Measurements from ENCODE around the gene PAX5.

The PAX5 gene

GRCh38 chr9:36902080-36902716, 131.9 kb downstream of the PAX5 start:
- DNase-seq (ENCODE audit: low read depth in 2 of 2), result no peak

GRCh38 chr9:36901528-36901927, 132.5 kb downstream of the PAX5 start:
- DNase-seq (ENCODE audit: low read depth in 2 of 2), result no peak

DNA sequence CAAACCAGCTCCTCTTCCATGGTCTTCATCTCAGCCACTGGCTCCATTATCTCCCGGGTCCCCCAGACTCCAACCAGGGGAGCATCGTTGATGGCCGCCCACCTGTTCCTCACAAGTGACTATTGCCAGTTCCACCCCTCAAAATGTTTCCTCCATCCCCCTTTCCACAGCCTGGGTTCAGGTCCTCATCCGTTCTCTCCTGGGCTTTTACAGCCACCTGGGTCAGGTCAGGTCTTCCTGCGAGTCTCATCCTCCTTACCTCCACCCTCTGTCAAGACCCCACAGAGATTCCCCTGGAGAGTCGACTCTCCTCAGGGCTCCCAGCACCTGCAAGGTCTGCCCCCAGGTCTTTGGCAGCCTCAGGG, 133.2 kb downstream of the PAX5 start:
- no peak for DNase-seq (ENCODE audit: low read depth in 2 of 2)

GRCh38 chr9:36900136-36900855, 133.8 kb downstream of the PAX5 start:
- no peak for DNase-seq (ENCODE audit: low read depth in 2 of 2)

GRCh38 chr9:36899406-36899805, 134.7 kb downstream of the PAX5 start:
- DNase-seq (ENCODE audit: low read depth in 2 of 2), result no peak

DNA sequence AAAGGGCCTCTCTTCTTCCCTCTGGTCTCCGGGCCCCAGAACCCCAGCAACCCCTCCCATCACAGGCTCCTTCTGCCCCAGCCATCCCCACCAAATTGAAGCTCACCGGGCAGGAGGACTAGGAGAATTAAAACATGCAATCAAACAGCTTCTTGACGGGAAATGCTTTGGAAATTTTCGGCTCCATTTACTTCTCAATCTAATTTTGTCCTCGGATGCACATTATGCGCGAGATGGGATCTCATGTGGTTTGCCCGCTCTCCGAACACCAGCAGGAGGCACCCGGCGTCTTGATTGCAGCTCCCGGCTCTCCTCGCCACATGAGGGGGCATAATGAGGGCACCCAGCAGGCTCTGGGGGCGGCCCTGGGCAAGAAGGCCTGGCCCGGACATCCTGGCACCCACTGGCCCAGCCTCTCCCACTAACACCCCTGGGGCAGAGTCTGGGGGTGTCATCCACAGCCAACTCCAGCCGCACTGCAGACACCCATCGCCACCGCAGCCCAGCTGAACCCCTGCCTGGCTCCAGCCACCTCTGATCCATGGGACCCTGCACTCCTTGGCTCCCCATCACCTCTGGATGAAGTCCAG, 135.5 kb downstream of the PAX5 start:
- DNase-seq (ENCODE audit: low read depth in 2 of 2), result no peak

- no peak for DNase-seq (ENCODE audit: low read depth in 2 of 2)
These were observed 136.6 kb downstream of the PAX5 start for GRCh38 chr9:36897478-36897877.

DNA sequence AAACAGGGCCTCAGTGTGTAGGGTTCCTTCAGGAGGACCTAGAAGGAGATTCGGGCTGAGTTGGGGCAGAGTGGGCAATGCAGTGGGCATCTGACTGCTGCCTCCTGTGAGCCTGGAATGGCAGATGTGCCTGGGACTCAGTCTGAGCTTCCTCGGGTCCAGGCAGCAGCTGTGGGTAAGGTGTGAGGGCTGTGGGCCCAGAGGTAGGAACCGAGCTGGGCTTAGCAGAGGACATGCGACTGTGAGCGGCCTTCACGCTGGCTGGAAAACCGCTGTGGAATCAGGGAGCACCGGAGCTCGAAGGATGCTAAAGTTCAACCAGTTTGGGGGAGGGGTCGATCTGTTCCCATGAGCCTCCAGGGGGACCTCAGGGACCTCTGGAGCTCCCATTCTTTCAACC, 137.0 kb downstream of the PAX5 start:
- DNase-seq (ENCODE audit: low read depth in 2 of 2), result no peak

DNA sequence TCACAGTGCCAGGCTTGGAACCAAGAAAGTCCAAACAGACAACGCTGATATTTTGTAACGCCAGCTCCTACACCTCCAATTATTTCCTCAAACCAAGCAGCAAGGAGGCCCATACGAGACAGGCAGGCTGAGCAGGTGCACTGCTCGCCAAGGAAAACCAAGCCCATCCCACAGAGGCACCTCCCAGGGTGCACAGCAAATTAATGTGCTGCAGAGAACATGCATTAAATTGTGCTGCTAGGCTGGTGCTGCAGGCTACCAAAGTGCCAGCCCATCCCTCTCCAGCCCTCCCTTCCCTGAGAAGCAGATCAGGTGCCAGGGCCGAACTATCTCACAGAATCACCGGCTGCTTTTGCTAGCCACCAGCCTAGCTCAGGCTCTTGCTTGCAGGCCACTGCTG, 137.8 kb downstream of the PAX5 start:
- no peak for DNase-seq (ENCODE audit: low read depth in 2 of 2)

DNA sequence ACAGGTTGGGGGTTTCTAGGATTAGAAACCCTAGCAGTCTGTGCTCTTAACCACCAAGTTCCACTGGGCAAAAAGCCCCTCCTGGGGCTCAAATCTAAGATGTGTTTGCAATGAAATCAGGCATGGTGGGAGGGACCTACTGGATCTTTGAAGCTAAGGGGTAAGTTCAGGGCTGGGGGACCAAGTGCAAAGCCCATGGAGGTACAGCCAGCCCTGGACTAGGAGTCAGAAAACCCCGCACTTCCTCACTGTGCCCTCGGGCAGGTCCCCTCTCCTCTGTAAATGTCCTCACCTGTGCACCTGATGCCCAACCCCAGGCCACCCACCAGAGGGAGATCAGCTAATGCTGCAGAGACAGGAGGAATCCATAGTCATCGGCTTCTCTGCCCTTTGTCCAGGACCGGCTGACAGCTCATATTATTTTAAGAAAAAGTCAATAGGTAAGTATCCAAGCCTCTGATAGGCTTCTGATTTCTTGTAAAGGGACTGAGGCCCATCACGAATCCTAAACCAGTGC, 138.3 kb downstream of the PAX5 start:
- no peak for DNase-seq (ENCODE audit: low read depth in 2 of 2)

GRCh38 chr9:36894695-36895310, 139.3 kb downstream of the PAX5 start:
- no peak for DNase-seq (ENCODE audit: low read depth in 2 of 2)

DNA sequence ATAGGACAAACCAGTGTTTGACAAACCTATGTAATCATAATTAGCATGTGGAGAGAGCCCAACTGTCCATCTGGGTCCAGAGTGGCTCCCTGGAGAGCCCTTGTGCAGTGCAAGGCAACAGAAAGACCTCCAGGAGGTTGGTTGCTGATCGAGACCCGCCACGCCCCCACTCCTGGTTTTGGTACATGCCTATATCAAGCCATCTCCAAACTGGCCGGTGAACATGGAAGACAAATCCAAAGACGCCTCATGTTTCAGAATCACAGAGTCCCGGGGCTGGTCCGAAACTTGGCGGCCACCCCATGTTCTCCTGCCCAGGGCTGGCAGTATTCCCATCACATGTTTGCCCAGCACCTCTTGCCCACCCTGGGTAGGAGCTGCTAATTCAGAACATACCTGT, 140.2 kb downstream of the PAX5 start:
- DNase-seq (ENCODE audit: low read depth in 2 of 2), result no peak

DNA sequence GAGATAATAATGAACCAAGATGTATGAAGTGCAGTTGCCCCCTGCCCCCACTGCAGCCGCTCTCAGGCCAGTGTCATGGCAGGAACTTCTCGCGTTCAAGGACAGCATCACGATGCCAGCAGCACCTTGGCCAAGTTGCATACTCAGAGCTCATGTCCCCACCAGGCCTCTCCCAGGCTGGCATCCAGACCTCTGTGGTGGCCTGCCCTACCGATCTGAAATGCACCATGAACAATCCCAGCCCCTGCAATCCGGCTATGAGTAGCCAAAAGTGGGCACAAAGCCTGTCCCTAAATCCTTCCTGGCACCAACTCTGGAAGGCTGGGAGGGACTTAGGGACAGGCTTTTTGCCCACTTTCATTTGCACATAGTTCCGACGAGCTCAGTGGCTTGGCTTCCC, 140.9 kb downstream of the PAX5 start:
- no peak for DNase-seq (ENCODE audit: low read depth in 2 of 2)

- no peak for DNase-seq (ENCODE audit: low read depth in 2 of 2)
These were observed 141.8 kb downstream of the PAX5 start for GRCh38 chr9:36892279-36892678.

DNA sequence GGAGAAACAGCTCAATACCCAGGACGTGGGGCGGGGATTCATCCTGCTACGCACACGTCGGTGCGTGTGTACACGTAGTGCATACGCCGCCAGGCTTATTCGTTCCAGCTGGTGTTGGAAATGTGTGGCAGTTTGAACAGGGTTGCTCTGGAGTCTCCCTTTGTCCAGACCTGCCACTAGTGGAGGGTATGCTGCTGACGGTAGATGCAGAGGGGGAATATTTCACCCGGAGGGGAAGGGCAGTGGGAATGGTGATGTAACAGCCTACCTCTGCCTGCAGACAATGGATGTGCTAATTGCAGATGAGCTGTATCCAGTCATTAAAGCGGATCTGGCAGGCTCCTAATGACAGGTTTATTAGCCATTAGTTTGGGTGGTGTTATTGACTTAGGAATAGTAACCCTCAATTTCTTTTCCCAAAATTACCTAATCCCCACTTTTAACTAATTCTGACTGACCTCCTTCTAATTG, 142.7 kb downstream of the PAX5 start:
- DNase-seq (ENCODE audit: low read depth in 2 of 2), result no peak

DNA sequence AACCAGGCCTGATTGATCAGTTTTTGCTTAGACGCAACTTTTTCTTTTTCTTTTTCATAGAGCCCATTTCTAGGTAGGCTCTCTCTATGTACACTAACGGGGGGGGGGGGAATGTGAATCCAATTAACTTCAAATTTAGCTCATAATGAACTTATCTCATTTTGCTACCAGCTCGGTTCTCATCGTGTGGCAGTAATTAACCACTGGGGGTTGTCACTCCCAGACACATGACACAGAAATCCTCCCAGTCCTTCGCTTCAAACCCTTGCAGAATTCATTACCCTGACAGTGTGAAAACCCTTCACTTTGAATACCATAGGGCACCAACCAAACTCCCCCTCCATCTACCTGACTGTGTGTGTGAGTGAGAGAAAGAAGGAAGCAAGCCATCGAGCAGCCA, 144.2 kb downstream of the PAX5 start:
- DNase-seq (ENCODE audit: low read depth in 2 of 2), result no peak

DNA sequence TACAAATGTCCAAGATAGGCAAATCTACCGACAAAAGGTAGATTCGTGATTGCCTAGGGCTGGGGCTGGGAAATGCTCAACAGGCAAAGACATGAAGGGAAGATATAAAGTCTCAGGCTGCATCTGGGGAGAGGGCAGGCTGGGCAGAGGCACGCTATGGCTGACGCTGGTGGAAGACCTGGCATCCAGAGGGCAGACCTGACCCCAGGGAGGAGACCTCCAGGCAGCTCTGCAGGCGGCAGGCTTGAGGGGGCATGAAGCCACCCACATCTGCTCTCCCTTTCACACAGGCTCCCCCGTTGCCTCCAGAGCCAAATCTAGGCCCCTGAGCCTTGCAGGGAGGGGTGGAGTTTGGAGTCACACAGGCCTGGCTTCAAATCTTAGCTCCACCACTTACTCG, 145.5 kb downstream of the PAX5 start:
- DNase-seq (ENCODE audit: low read depth in 2 of 2), result no peak

DNA sequence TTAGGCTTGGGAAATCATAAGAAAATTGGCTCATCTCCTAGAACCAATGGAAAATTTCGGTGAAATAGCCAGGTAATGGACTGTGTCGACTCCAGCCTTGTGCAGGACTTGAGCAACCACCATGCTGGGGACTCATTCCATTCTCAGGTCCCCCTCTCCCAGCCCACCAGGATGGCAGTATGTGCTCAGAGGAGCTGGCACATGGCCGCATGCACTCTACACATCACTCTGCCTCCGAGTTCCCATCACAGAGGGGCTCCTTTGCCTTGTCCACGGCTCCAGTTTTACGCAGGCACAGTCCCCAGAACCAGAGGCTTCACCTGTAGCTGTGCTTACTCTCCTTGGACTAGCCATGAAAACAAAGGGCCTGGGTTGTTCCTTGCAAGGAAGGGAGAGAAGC, 149.3 kb downstream of the PAX5 start:
- DNase-seq (ENCODE audit: low read depth in 2 of 2), result no peak

- no peak for DNase-seq (ENCODE audit: low read depth in 2 of 2)
These were observed 151.5 kb downstream of the PAX5 start for GRCh38 chr9:36882594-36882993.

DNA sequence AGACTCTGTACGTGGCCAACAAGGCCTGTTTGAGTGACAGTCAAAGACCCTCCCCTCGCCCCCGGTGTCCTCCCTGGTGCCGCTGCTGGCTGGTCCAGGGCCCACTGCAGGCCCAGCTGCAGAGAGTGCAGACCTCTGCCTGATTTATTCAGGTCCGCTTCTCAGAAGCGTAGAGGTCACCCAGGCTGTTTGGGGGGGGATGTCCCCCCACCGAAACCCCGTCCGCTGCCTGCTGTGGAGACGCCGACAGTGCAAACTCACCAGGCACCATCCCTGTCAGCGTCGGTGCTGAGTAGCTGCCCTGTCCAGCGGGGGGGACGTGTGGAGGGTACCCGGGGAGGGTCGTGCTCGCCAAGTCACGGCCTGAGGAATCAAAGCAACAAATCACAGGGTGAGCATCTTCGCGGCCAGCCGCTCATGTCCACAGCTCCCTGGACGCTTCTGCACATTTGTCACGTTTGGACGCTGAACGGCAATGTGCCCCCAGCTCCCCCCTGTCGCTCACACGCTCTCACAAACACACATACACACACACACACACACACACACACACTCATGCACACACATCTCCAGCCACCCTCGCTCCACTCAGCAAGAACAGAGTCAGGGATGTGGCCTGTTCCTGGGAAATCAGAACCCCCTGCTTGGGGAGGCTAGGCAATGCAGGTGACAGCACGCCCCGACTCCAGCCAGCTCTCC, 152.2 kb downstream of the PAX5 start:
- DNase-seq (ENCODE audit: low read depth in 2 of 2), result no peak

- no peak for DNase-seq (ENCODE audit: low read depth in 2 of 2)
These were observed 152.8 kb downstream of the PAX5 start for GRCh38 chr9:36881316-36881715.

- DNase-seq (ENCODE audit: low read depth in 2 of 2), result no peak
These were observed 154.0 kb downstream of the PAX5 start for GRCh38 chr9:36880075-36880474.

All from stimulated activated CD8-positive, alpha-beta memory T cell treated with anti-CD3 and anti-CD28 coated beads, Interleukin-7, amount 100 ng/mL, for 4 hours (primary cell).